Subcutaneous abdominal adipose tissue (tissue), 5 donors: Measurements from ENCODE around the gene OSBPL3.

Experiments used
- H3K27ac ChIP-seq: one replicate; pipeline ENCODE4 v1.7.0; 2013; ENCODE audit warnings: low read depth, mild to moderate bottlenecking, inconsistent platforms, low read length, moderate library complexity
- H3K27me3 ChIP-seq, 5 donors: one replicate each; pipeline ENCODE4 v1.7.0; 2013; ENCODE audit warnings: low read length in 5 of 5, inconsistent platforms in 1 of 5; ENCODE audit not compliant: control insufficient read depth in 5 of 5, insufficient read depth in 4 of 5
- H3K36me3 ChIP-seq, 5 donors: one replicate each; pipeline ENCODE4 v1.7.0; 2013; ENCODE audit warnings: low read length in 5 of 5; ENCODE audit not compliant: control insufficient read depth in 5 of 5, insufficient read depth in 5 of 5
- H3K4me1 ChIP-seq, 5 donors: one replicate each; pipeline ENCODE4 v1.7.0; 2013; ENCODE audit warnings: low read length in 5 of 5, mild to moderate bottlenecking in 3 of 5, moderate library complexity in 1 of 5; ENCODE audit not compliant: control insufficient read depth in 5 of 5, insufficient read depth in 5 of 5
- H3K4me3 ChIP-seq, 5 donors: one replicate each; pipeline ENCODE4 v1.7.0; 2013; ENCODE audit warnings: low read length in 5 of 5, low read depth in 1 of 5
- H3K9ac ChIP-seq, 5 donors: one replicate each; pipeline ENCODE4 v1.7.0; 2013; ENCODE audit warnings: low read length in 5 of 5, mild to moderate bottlenecking in 4 of 5, moderate library complexity in 3 of 5
- H3K9me3 ChIP-seq, 5 donors: one replicate each; pipeline ENCODE4 v1.7.0; 2013; ENCODE audit warnings: low read length in 5 of 5; ENCODE audit not compliant: control insufficient read depth in 5 of 5
- donor health status: healthy.
- donor health status: healthy.
- donor health status: healthy.
- donor health status: healthy.
- donor health status: healthy.

Gene OSBPL3

DNA sequence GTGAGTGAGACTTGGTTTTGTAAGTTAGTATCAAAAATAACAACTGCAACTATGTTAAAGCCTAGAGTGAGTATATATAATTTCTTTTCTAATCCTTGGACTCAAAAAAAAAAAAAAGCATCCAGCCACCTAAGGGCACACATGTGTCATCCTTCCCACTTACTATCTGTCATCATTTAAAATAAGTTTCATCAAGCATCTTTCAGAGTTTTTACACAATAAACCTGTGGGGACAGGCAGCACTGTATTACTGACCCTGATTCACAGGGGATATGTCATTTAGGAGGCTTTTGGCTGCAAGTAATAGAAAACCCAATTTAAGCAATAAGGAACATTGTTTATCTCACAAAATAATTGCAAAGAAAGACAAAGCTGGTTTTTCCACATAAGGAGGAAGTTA, 32.3 kb upstream of the OSBPL3 start:
- Histone ChIP-seq H3K27me3 (no peaks in the 10 kb centered on the region), H3K36me3 (no peaks in the 10 kb centered on the region), H3K27ac (no peak overlapping the region), H3K4me3 (no peak overlapping the region), H3K9ac (no peak overlapping the region), H3K9me3 (peaks cover 2 to 6% (median 4%) of the 10 kb centered on the region in 5 donors), H3K4me1 (no peaks in the 10 kb centered on the region)

- Histone ChIP-seq H3K36me3 (no peaks in the 10 kb centered on the region), H3K9ac (no peak overlapping the region), H3K4me3 (no peak overlapping the region), H3K27ac (no peak overlapping the region), H3K27me3 (no peaks in the 10 kb centered on the region), H3K9me3 (peaks cover 2 to 6% (median 4%) of the 10 kb centered on the region in 5 donors), H3K4me1 (no peaks in the 10 kb centered on the region)
These were observed 29.3 kb upstream of the OSBPL3 start for GRCh38 chr7:25009257-25009656.

GRCh38 chr7:25007668-25008067, 27.7 kb upstream of the OSBPL3 start:
- H3K4me3 ChIP-seq, result no peak overlapping the region
- H3K4me1 ChIP-seq, result no peaks in the 10 kb centered on the region
- H3K36me3 ChIP-seq, result no peaks in the 10 kb centered on the region
- H3K9me3 ChIP-seq, result peaks cover 2 to 6% (median 4%) of the 10 kb centered on the region in 5 donors
- H3K9ac ChIP-seq, result no peak overlapping the region
- no peaks in the 10 kb centered on the region for H3K27me3 ChIP-seq
- no peak overlapping the region for H3K27ac ChIP-seq

GRCh38 chr7:25006276-25006675, 26.3 kb upstream of the OSBPL3 start:
- Histone ChIP-seq H3K9me3 (peaks cover 2 to 6% (median 4%) of the 10 kb centered on the region in 5 donors), H3K27me3 (peaks cover 0 to 2% (median 0%) of the 10 kb centered on the region in 5 donors), H3K4me3 (no peak overlapping the region)

GRCh38 chr7:25005658-25006057, 25.7 kb upstream of the OSBPL3 start:
- no peaks in the 10 kb centered on the region for H3K4me1 ChIP-seq
- no peaks in the 10 kb centered on the region for H3K36me3 ChIP-seq
- peaks cover 2 to 9% (median 4%) of the 10 kb centered on the region in 5 donors for H3K9me3 ChIP-seq
- no peak overlapping the region for H3K4me3 ChIP-seq
- no peak overlapping the region for H3K9ac ChIP-seq
- H3K27ac ChIP-seq, result no peak overlapping the region
- H3K27me3 ChIP-seq, result peaks cover 0 to 2% (median 0%) of the 10 kb centered on the region in 5 donors

More at GRCh38 chr7:25006276-25006675, 26.3 kb upstream of the OSBPL3 start:
- no peak overlapping the region for H3K9ac ChIP-seq
- no peaks in the 10 kb centered on the region for H3K4me1 ChIP-seq
- no peak overlapping the region for H3K27ac ChIP-seq
- no peaks in the 10 kb centered on the region for H3K36me3 ChIP-seq

DNA sequence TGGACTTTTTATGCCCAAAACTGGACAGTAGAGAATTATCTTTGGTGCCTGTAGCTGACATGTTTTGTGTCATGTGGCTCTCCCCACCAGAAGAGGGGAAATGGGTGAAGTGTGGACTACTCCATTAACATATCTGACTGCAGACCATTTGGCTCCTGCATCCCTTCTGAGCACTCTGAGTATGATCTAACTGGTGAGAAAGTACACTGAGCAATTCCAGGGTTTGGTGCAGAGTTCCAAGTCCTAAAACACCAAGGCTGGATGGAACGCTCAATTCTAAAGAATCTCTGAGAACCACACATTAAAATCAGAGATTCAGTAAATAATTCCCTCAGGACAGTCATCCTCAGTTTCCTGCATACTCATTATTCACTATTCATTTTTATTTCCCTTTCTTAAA, 22.8 kb upstream of the OSBPL3 start:
- Histone ChIP-seq H3K4me1 (no peaks in the 10 kb centered on the region), H3K9me3 (peaks cover 0 to 5% (median 0%) of the 10 kb centered on the region in 5 donors), H3K9ac (no peak overlapping the region), H3K36me3 (no peaks in the 10 kb centered on the region), H3K27ac (no peak overlapping the region), H3K27me3 (peaks cover 0 to 2% (median 0%) of the 10 kb centered on the region in 5 donors), H3K4me3 (no peak overlapping the region)

GRCh38 chr7:24995466-24995865, 15.5 kb upstream of the OSBPL3 start:
- Histone ChIP-seq H3K9me3 (peaks cover 0 to under 1% (median 0%) of the 10 kb centered on the region in 5 donors), H3K4me3 (no peak overlapping the region), H3K27ac (no peak overlapping the region), H3K27me3 (no peaks in the 10 kb centered on the region), H3K9ac (no peak overlapping the region), H3K4me1 (no peaks in the 10 kb centered on the region), H3K36me3 (no peaks in the 10 kb centered on the region)

DNA sequence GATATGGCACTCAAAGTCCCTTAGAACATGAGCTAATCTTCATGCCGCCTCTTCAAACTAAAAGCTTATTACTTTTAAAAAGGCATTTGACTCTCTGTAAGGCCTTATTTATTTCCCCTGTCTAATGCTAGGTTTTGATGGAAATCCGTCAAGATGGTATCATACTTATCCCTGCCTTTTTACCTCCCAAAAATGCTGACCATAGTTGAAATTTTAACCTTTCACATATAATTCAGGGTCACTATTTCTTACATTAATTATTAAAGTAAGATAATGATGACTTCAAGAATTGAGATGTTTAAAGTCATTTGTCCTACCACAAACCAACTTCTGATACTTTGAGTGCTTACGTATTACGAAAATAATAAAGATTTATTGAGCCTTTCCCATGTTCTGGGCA, 12.3 kb upstream of the OSBPL3 start:
- no peaks in the 10 kb centered on the region for H3K36me3 ChIP-seq
- no peak overlapping the region for H3K4me3 ChIP-seq
- H3K9ac ChIP-seq, result no peak overlapping the region
- H3K27me3 ChIP-seq, result peaks cover 0 to 4% (median 0%) of the 10 kb centered on the region in 5 donors
- no peaks in the 10 kb centered on the region for H3K4me1 ChIP-seq
- H3K27ac ChIP-seq, result no peak overlapping the region
- H3K9me3 ChIP-seq, result no peaks in the 10 kb centered on the region

DNA sequence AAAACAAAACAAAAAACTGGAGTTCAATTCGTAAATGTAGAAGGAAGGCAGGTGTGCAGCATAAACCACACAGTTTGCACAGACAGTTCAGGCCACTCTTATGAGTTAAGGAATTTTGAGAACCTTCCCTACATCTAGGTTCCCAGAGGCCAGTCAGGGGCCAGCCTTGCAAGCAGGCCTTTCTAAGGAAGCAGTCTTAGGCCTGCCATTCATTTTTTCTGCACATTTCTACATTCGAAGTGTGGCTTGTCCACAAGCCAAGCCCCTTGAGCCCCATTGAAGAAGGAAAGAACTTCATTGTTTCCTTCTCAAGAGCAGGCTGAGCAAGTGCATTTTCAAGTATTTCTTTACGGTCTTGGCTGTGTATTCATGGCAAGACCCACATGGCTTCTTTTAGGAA, 11.4 kb upstream of the OSBPL3 start:
- Histone ChIP-seq H3K4me1 (no peaks in the 10 kb centered on the region), H3K27ac (no peak overlapping the region), H3K9ac (no peak overlapping the region), H3K4me3 (no peak overlapping the region), H3K9me3 (no peaks in the 10 kb centered on the region), H3K27me3 (peaks cover 0 to 4% (median 0%) of the 10 kb centered on the region in 5 donors), H3K36me3 (no peaks in the 10 kb centered on the region)

- Histone ChIP-seq H3K36me3 (no peaks in the 10 kb centered on the region), H3K9ac (no peak overlapping the region), H3K4me3 (no peak overlapping the region), H3K9me3 (no peaks in the 10 kb centered on the region), H3K27me3 (peaks cover 0 to 4% (median 0%) of the 10 kb centered on the region in 5 donors), H3K27ac (no peak overlapping the region), H3K4me1 (peaks cover 0 to 11% (median 0%) of the 10 kb centered on the region in 5 donors)
These were observed 7.4 kb upstream of the OSBPL3 start for GRCh38 chr7:24987331-24987842.
